ENCODE measurements around the gene DPP6. TPM values are rescaled to one million over a fixed set of nuclear protein-coding genes. Genes with fewer than 3 reads are reported as not detected.
"Not testable (repeated sequence)": the region's sequence is repeated elsewhere in the genome, so short reads cannot be mapped to it uniquely, and the experiment has no call there.

DPP6 gene
- total and polyA plus RNA-seq, 2 donors (not counting 1 experiment from before 2014, with no cell fraction given): not detected

- H3K4me2 ChIP-seq (replicated peaks; ENCODE audit: low read depth, low read length, poor library complexity, severe bottlenecking); intact Hi-C loops (cut with micrococcal nuclease); H3K9me3 ChIP-seq (ENCODE audit: control extremely low read depth in 1 of 3, control insufficient read depth in 2 of 3, insufficient read depth in 1 of 3, low read length in 2 of 3); CTCF ChIA-PET; DNase-seq; H3K9me3 Mint-ChIP-seq (ENCODE audit: insufficient read depth); H3K4me3 ChIP-seq (ENCODE audit: control extremely low read depth in 1 of 5, extremely low read depth in 1 of 5, insufficient read depth in 1 of 5, low read depth in 2 of 5, low read length in 4 of 5); H3K4me3 Mint-ChIP-seq; H3K27ac ChIP-seq (ENCODE audit: low read length in 2 of 2); H4K20me1 ChIP-seq (ENCODE audit: control insufficient read depth, insufficient read depth, low read length, poor library complexity, severe bottlenecking); H3K27me3 Mint-ChIP-seq; H3K36me3 ChIP-seq (replicated peaks in 1 of 2; ENCODE audit: control extremely low read depth in 1 of 2, control insufficient read depth in 1 of 2, extremely low read depth in 1 of 2, insufficient read depth in 2 of 2, low read length in 1 of 2); H3K27me3 ChIP-seq (replicated peaks in 1 of 4; ENCODE audit: control extremely low read depth in 1 of 4, control insufficient read depth in 3 of 4, insufficient read depth in 4 of 4, low read length in 3 of 4); POLR2A ChIA-PET; H3K79me2 ChIP-seq (ENCODE audit: control insufficient read depth, insufficient read depth, low read length); H3K4me1 Mint-ChIP-seq; H2AFZ ChIP-seq (ENCODE audit: insufficient read depth, low read depth, low read length, poor library complexity, severe bottlenecking); H3K4me1 ChIP-seq (ENCODE audit: control insufficient read depth in 2 of 2, insufficient read depth in 2 of 2, low read length in 2 of 2); H3K9ac ChIP-seq (ENCODE audit: low read length); ATAC-seq (ENCODE audit: low read depth); H3K27ac Mint-ChIP-seq: not testable (repeated sequence)
- WGBS (ENCODE audit: insufficient coverage): 100% methylated on average over 1 of the region's 4 CpGs
These were observed 61.6 kb downstream of the DPP6 start for GRCh38 chr7:154113732-154114351.

DNA sequence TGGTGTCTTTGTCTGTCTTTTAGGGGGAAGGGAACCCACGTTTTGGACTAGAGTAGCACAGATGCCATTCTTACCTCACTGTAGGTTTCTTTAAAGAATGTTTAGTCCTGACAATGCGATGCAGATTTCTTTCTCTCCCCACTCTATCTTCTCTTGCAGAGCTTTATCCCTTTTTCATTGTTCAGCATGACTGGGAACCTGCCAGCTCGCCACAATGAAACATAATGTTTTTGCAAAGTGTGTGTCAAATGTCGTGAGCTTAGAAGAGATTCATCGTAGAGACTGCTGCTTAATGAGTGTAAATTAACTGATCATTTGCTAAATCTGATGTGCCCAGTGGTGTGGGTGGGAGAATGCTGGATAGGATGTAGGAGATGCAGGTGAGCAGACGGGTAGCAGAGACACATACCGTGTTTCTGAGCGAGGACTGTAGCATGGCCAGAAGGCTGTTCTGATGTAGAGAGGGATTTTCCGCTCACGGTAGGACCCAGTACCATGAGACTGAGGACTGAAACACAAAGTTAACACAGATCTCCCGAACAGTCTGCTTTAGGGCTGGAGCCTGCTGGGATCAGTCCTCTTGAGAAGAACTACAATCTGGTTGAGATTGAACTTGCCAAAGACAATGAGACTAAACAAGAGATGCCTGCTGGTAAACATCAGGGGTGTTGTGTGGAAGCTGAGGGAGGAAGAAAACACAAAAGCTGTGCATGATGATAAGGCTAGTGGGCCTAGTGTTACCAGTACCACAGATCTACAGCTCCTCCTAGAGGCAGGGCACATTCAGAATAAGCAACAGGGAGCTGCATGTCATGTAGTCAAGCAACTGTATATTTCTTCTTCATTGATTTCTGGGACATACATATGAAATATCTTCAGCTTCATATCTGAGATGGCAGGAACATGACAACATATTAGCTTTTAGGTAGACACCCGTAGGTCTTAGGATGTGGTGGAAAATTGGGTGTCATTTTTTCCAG is 65.5 kb downstream of the DPP6 start:
- H3K4me1 ChIP-seq (ENCODE audit: control insufficient read depth in 2 of 2, insufficient read depth in 2 of 2, low read length in 2 of 2); H3K27ac ChIP-seq (ENCODE audit: low read length in 2 of 2); H3K27me3 ChIP-seq (replicated peaks in 1 of 4; ENCODE audit: control extremely low read depth in 1 of 4, control insufficient read depth in 3 of 4, insufficient read depth in 4 of 4, low read length in 3 of 4); intact Hi-C loops (cut with micrococcal nuclease); H3K27ac Mint-ChIP-seq; POLR2A ChIA-PET; H3K4me2 ChIP-seq (replicated peaks; ENCODE audit: low read depth, low read length, poor library complexity, severe bottlenecking); H3K9ac ChIP-seq (ENCODE audit: low read length); H2AFZ ChIP-seq (ENCODE audit: insufficient read depth, low read depth, low read length, poor library complexity, severe bottlenecking); ATAC-seq (ENCODE audit: low read depth); DNase-seq; CTCF ChIA-PET; H3K4me3 ChIP-seq (ENCODE audit: control extremely low read depth in 1 of 5, extremely low read depth in 1 of 5, insufficient read depth in 1 of 5, low read depth in 2 of 5, low read length in 4 of 5); H3K4me1 Mint-ChIP-seq; H4K20me1 ChIP-seq (ENCODE audit: control insufficient read depth, insufficient read depth, low read length, poor library complexity, severe bottlenecking); H3K4me3 Mint-ChIP-seq; H3K9me3 ChIP-seq (ENCODE audit: control extremely low read depth in 1 of 3, control insufficient read depth in 2 of 3, insufficient read depth in 1 of 3, low read length in 2 of 3); H3K79me2 ChIP-seq (ENCODE audit: control insufficient read depth, insufficient read depth, low read length); H3K36me3 ChIP-seq (replicated peaks in 1 of 2; ENCODE audit: control extremely low read depth in 1 of 2, control insufficient read depth in 1 of 2, extremely low read depth in 1 of 2, insufficient read depth in 2 of 2, low read length in 1 of 2); H3K27me3 Mint-ChIP-seq; H3K9me3 Mint-ChIP-seq (ENCODE audit: insufficient read depth): not testable (repeated sequence)
- 85% methylated on average over 6 of the region's 12 CpGs for WGBS (ENCODE audit: insufficient coverage)

GRCh38 chr7:154120825-154121224 is 68.6 kb downstream of the DPP6 start:
- POLR2A ChIA-PET; H3K9me3 ChIP-seq (ENCODE audit: control extremely low read depth in 1 of 3, control insufficient read depth in 2 of 3, insufficient read depth in 1 of 3, low read length in 2 of 3); DNase-seq; H3K4me1 Mint-ChIP-seq; H3K27ac Mint-ChIP-seq; H3K9ac ChIP-seq (ENCODE audit: low read length); H3K36me3 ChIP-seq (replicated peaks in 1 of 2; ENCODE audit: control extremely low read depth in 1 of 2, control insufficient read depth in 1 of 2, extremely low read depth in 1 of 2, insufficient read depth in 2 of 2, low read length in 1 of 2); H3K4me2 ChIP-seq (replicated peaks; ENCODE audit: low read depth, low read length, poor library complexity, severe bottlenecking); CTCF ChIA-PET; H3K79me2 ChIP-seq (ENCODE audit: control insufficient read depth, insufficient read depth, low read length); H3K4me3 ChIP-seq (ENCODE audit: control extremely low read depth in 1 of 5, extremely low read depth in 1 of 5, insufficient read depth in 1 of 5, low read depth in 2 of 5, low read length in 4 of 5); H4K20me1 ChIP-seq (ENCODE audit: control insufficient read depth, insufficient read depth, low read length, poor library complexity, severe bottlenecking); H3K27me3 Mint-ChIP-seq; H3K4me3 Mint-ChIP-seq; intact Hi-C loops (cut with micrococcal nuclease); H2AFZ ChIP-seq (ENCODE audit: insufficient read depth, low read depth, low read length, poor library complexity, severe bottlenecking); ATAC-seq (ENCODE audit: low read depth); H3K4me1 ChIP-seq (ENCODE audit: control insufficient read depth in 2 of 2, insufficient read depth in 2 of 2, low read length in 2 of 2); H3K9me3 Mint-ChIP-seq (ENCODE audit: insufficient read depth); H3K27ac ChIP-seq (ENCODE audit: low read length in 2 of 2); H3K27me3 ChIP-seq (replicated peaks in 1 of 4; ENCODE audit: control extremely low read depth in 1 of 4, control insufficient read depth in 3 of 4, insufficient read depth in 4 of 4, low read length in 3 of 4): not testable (repeated sequence)
- WGBS (ENCODE audit: insufficient coverage): 57% methylated on average over 3 of the region's 5 CpGs

DNA sequence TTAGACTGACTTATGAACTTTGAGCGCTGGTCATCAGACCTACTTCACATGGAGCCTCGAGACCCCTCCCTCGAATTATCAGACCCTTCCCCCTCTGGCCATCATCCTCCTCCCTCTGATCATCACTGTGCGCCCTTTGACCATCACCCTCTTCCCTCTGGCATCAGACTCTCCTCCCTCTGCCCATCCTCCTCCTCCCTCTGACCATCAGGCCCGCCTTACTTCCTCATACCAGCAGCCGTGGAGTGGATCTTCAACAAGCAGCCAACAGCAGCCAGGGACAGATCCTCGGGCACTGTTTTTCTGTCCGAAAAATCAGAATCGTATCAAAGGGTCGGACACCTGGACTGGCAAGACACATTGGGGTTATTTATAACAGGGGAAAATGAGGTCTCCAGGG is 70.5 kb downstream of the DPP6 start:
- H3K9me3 ChIP-seq (ENCODE audit: control extremely low read depth in 1 of 3, control insufficient read depth in 2 of 3, insufficient read depth in 1 of 3, low read length in 2 of 3); H3K4me3 Mint-ChIP-seq; H3K4me2 ChIP-seq (replicated peaks; ENCODE audit: low read depth, low read length, poor library complexity, severe bottlenecking); H3K27me3 ChIP-seq (replicated peaks in 1 of 4; ENCODE audit: control extremely low read depth in 1 of 4, control insufficient read depth in 3 of 4, insufficient read depth in 4 of 4, low read length in 3 of 4); POLR2A ChIA-PET; H3K9ac ChIP-seq (ENCODE audit: low read length); H3K36me3 ChIP-seq (replicated peaks in 1 of 2; ENCODE audit: control extremely low read depth in 1 of 2, control insufficient read depth in 1 of 2, extremely low read depth in 1 of 2, insufficient read depth in 2 of 2, low read length in 1 of 2); intact Hi-C loops (cut with micrococcal nuclease); H3K9me3 Mint-ChIP-seq (ENCODE audit: insufficient read depth); H3K27ac Mint-ChIP-seq; DNase-seq; H2AFZ ChIP-seq (ENCODE audit: insufficient read depth, low read depth, low read length, poor library complexity, severe bottlenecking); H3K4me3 ChIP-seq (ENCODE audit: control extremely low read depth in 1 of 5, extremely low read depth in 1 of 5, insufficient read depth in 1 of 5, low read depth in 2 of 5, low read length in 4 of 5); H3K4me1 ChIP-seq (ENCODE audit: control insufficient read depth in 2 of 2, insufficient read depth in 2 of 2, low read length in 2 of 2); H4K20me1 ChIP-seq (ENCODE audit: control insufficient read depth, insufficient read depth, low read length, poor library complexity, severe bottlenecking); H3K79me2 ChIP-seq (ENCODE audit: control insufficient read depth, insufficient read depth, low read length); H3K27me3 Mint-ChIP-seq; H3K27ac ChIP-seq (ENCODE audit: low read length in 2 of 2); H3K4me1 Mint-ChIP-seq; ATAC-seq (ENCODE audit: low read depth); CTCF ChIA-PET: not testable (repeated sequence)
- 67% methylated on average over 1 of the region's 10 CpGs for WGBS (ENCODE audit: insufficient coverage)

Data from B cell (primary cell).